ENCODE results near the gene ITSN2.

- TF ChIP-seq CTCF (conservative IDR thresholded peaks at IDR 0.05) (no peak), ZFX (IDR thresholded peaks at IDR 0.05) (no peak)
Observed at GRCh38 chr2:24191156-24191555, 169.2 kb downstream of the ITSN2 start.

Data from C4-2B (cell line).